Measurements from ENCODE around the gene SPATA46. TPM values are rescaled to one million over a fixed set of nuclear protein-coding genes. Genes with fewer than 3 reads are reported as not detected.

SPATA46 gene
- total and polyA plus RNA-seq, 9 of the 15 experiments (the other 6 are each of a cell fraction or from before 2014, with no cell fraction given) = 0.04 to 0.11 TPM; not detected in 7

DNA sequence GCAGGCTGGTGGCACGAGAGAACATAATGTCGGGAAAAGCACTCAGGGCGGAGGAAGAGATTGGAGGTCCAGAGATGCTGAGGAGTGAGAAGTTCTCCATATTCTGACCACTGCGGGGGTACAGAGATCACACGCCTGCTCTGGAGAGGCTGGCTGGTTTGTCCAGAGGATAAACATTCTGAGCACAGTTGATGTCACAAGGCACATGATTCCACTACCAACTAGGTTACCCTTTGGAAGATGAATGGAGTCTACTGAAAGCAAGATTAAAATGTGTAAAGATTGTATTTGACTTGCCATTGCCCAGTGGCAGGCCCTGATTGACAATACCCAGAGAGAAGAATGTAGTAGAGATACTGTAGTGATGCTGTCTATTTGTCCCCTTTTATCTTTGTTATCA is at the start of gene SPATA46 (continued):
- no peak for TF ChIP-seq ZNF76 (CRISPR knock-in tag; IDR thresholded peaks at IDR 0.05; ENCODE audit: borderline replicate concordance)
- no peak for TF ChIP-seq HSF4 (CRISPR knock-in tag; IDR thresholded peaks at IDR 0.05; ENCODE audit: borderline replicate concordance)
- TF ChIP-seq, protein P1, sequence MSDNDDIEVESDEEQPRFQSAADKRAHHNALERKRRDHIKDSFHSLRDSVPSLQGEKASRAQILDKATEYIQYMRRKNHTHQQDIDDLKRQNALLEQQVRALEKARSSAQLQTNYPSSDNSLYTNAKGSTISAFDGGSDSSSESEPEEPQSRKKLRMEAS (CRISPR knock-in tag; IDR thresholded peaks at IDR 0.05) = no peak
- TF ChIP-seq UBTF (IDR thresholded peaks at IDR 0.05; ENCODE audit: borderline replicate concordance in 1 of 2, low read depth in 2 of 2, low read length in 2 of 2) = no peak

DNA sequence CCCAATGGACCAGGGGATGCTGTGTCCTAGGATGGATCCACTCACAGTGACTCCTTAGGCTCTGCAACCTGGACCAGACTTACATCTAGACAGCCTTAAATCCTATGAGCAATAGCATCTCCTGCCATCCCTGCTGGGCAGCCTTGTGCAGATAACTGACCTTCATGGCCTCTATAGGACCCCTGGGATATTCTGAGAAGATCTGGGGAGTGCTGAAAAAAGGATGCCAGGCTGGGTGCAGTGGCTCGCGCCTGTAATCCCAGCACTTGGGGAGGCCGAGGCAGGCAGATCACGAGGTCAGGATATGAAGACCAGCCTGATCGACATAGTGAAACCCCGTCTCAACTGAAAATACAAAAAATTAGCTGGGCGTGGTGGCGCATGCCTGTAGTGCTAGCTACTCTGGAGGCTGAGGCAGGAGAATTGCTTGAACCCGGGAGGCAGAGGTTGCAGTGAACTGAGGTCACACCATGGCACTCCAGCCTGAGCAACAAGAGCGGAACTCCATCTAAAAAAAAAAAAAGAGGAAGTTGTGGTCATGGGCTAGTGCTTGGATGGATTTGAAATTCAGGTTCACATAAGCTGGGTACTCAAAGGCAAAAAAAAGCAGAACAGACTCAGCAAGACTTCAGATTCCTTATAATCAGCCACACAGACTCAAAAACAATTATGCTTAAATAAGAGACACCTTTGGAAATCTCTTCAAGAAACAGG is 46.2 kb upstream of the SPATA46 start:
- in situ Hi-C loops (cut with MboI) = no loop called here
- Histone ChIP-seq H3K36me3 (ENCODE audit: control insufficient read depth, insufficient read depth, low read length) (no peaks in the 10 kb centered on the region), H3K4me3 (no peak overlapping the region), H3K4me2 (ENCODE audit: insufficient read depth, low read length) (no peak overlapping the region), H3K9me1 (ENCODE audit: control insufficient read depth, insufficient read depth, low read length) (no peaks in the 10 kb centered on the region), H3K9ac (ENCODE audit: insufficient read depth in 1 of 2, low read depth in 2 of 2, low read length in 2 of 2) (no peak overlapping the region), H3K79me2 (ENCODE audit: control insufficient read depth, insufficient read depth, low read length) (no peaks in the 10 kb centered on the region), H3K9me3 (replicated peaks; ENCODE audit: control insufficient read depth, insufficient read depth, low read depth, low read length) (no peaks in the 10 kb centered on the region; the same call in 1 of the 2 replicates), H4K20me1 (replicated peaks; ENCODE audit: control insufficient read depth, insufficient read depth, low read length) (no peaks in the 10 kb centered on the region), H3K4me1 (replicated peaks in 1 of 2; ENCODE audit: control insufficient read depth in 2 of 2, insufficient read depth in 2 of 2, low read length in 2 of 2) (peaks cover 23 to 43% of the 10 kb centered on the region in 2 experiments), H2AFZ (ENCODE audit: low read depth, low read length) (no peak overlapping the region), H3K27me3 (ENCODE audit: control insufficient read depth in 2 of 2, insufficient read depth in 2 of 2, low read length in 2 of 2) (no peaks in the 10 kb centered on the region), H3K27ac (ENCODE audit: extremely low read depth, low read depth, low read length) (no peak overlapping the region)
- no peak for FAIRE-seq
- BruUV-seq (replicated peaks) = no TSS peak
- 59% methylated on average over 10 of the region's 10 CpGs for WGBS (ENCODE audit: insufficient coverage, low coverage, missing lambda C conversion rate)
- DNase-seq (ENCODE audit: extremely low read depth in 1 of 4, low spot score in 3 of 4) = peak in 1 of 4 experiments; percentile 62
- intact Hi-C loops (cut with micrococcal nuclease) = loop anchor here (5.0 kb wide), 1 partner anchor 74 kb away; the partner anchor contains the start of gene UHMK1
- ChIA-PET POLR2A (no interaction called here), CTCF (ENCODE audit: low intra/inter-chr PET ratio) (interaction anchor here (0.7 kb wide), 1 partner anchor 340 kb away, joined by 3 read pairs; no protein-coding TSS in a partner anchor)
- peak; percentile 51 for ATAC-seq
- TF ChIP-seq ESRRA (IDR thresholded peaks at IDR 0.05; ENCODE audit: borderline replicate concordance, low read depth) (peak; percentile 78; the same call in 1 of the 2 replicates), CBX8 (IDR thresholded peaks at IDR 0.05; ENCODE audit: borderline replicate concordance, extremely low read depth, low read depth, low read length, poor library complexity, severe bottlenecking) (no peak), ZNF274 (IDR thresholded peaks at IDR 0.05; ENCODE audit: borderline replicate concordance, low read depth, low read length) (no peak), RBFOX2 (IDR thresholded peaks at IDR 0.05; ENCODE audit: low read depth, low read length) (no peak), ETV6 (IDR thresholded peaks at IDR 0.05; ENCODE audit: borderline replicate concordance in 1 of 2, low read depth in 2 of 2, low read length in 1 of 2) (no peak), ETV6 (CRISPR knock-in tag; IDR thresholded peaks at IDR 0.05; ENCODE audit: borderline replicate concordance) (no peak), RAD21 (CRISPR knock-in tag; conservative IDR thresholded peaks at IDR 0.05 in 1 of 2, IDR thresholded peaks at IDR 0.05 in 1 of 2) (0 out of 4 replicates have a peak, but pooled peaks of 1 of the 2 experiments have one; percentile 6)
- TF ChIP-seq, protein P2, sequence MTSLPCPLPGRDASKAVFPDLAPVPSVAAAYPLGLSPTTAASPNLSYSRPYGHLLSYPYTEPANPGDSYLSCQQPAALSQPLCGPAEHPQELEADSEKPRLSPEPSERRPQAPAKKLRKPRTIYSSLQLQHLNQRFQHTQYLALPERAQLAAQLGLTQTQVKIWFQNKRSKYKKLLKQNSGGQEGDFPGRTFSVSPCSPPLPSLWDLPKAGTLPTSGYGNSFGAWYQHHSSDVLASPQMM (CRISPR knock-in tag; IDR thresholded peaks at IDR 0.05) = no peak
- TF ChIP-seq, protein P3, sequence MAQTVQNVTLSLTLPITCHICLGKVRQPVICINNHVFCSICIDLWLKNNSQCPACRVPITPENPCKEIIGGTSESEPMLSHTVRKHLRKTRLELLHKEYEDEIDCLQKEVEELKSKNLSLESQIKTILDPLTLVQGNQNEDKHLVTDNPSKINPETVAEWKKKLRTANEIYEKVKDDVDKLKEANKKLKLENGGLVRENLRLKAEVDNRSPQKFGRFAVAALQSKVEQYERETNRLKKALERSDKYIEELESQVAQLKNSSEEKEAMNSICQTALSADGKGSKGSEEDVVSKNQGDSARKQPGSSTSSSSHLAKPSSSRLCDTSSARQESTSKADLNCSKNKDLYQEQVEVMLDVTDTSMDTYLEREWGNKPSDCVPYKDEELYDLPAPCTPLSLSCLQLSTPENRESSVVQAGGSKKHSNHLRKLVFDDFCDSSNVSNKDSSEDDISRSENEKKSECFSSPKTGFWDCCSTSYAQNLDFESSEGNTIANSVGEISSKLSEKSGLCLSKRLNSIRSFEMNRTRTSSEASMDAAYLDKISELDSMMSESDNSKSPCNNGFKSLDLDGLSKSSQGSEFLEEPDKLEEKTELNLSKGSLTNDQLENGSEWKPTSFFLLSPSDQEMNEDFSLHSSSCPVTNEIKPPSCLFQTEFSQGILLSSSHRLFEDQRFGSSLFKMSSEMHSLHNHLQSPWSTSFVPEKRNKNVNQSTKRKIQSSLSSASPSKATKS (CRISPR knock-in tag; IDR thresholded peaks at IDR 0.05) = no peak
